LHCN-M2 (cell line): Measurements from ENCODE around the gene DQX1. TPM values are rescaled to one million over a fixed set of nuclear protein-coding genes. Genes with fewer than 3 reads are reported as not detected.

Experiments
- DNase-seq: peaks from one replicate; pipeline ENCODE4 v3.0.0-alpha.2; 2012; ENCODE audit warnings: low read depth
- total RNA-seq: library from RNA; depleted of rRNA; stranded (reverse); fragments of >200 nt; gene quantifications from 2 replicates; pipeline ENCODE4 v1.2.3, GENCODE V29; 2014

Gene DQX1
- total RNA-seq, 1 experiment from 2014 or later = not detected

GRCh38 chr2:74554820-74555531 is 28.9 kb upstream of the DQX1 start:
- peak; percentile 28 for DNase-seq

DNA sequence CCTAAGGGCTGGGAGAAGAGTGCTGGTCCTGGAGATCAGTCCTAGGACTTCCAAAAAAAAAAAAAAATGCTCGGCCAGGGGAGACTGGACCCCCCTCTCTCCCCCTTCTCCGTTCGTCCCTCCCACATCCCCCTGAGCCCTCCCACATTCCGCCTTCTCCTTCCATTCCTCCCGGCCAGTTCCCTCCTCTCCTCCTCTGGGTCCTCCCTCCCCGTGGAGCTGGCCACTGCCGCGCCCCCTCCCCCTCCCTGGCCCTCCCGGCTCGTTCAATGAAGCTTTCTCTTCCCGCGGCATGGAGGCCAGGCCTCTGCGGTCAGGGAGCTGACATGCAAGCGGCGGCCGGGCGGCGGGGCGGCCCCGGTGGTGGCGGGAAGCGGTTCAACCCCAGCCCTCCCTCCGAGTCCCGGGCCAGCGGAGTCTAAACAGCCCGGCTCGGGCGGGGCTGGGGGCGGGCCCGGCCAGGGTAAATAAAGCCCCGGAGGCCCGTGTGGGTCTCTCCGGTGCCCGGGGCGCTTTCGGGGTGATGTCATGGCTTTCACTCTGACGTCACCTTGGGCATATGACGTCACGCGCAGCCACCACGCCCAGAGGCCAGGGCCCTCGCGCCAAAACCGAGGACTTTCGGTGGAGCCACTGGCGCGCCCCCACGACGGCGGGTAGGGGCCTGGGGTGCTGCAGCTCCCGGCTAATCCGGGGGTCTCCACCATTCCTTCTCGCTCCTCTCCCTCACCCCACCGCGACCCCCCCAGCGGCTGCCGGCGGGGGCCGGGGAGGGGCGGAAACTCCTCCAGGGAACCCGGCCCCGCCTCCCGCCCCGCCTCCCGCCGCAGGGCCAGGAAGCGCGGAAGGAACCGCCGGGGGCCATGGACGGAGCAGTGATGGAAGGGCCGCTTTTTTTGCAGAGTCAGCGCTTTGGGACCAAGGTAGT is 28.1 kb upstream of the DQX1 start, which contains the start of the genes DOK1 and LOXL3:
DOK1 (plus strand) TSS at position 829 of the 928 bp plus-strand sequence; CDS start at position 864, 35 bp downstream.
LOXL3 (minus strand) TSS at position 51 of the 928 bp plus-strand sequence. CDS start 1,308 bp downstream, outside the sequence.
- peak; percentile 80 for DNase-seq

GRCh38 chr2:74552914-74553811 is 27.1 kb upstream of the DQX1 start:
- DNase-seq = peak; percentile 32

DNA sequence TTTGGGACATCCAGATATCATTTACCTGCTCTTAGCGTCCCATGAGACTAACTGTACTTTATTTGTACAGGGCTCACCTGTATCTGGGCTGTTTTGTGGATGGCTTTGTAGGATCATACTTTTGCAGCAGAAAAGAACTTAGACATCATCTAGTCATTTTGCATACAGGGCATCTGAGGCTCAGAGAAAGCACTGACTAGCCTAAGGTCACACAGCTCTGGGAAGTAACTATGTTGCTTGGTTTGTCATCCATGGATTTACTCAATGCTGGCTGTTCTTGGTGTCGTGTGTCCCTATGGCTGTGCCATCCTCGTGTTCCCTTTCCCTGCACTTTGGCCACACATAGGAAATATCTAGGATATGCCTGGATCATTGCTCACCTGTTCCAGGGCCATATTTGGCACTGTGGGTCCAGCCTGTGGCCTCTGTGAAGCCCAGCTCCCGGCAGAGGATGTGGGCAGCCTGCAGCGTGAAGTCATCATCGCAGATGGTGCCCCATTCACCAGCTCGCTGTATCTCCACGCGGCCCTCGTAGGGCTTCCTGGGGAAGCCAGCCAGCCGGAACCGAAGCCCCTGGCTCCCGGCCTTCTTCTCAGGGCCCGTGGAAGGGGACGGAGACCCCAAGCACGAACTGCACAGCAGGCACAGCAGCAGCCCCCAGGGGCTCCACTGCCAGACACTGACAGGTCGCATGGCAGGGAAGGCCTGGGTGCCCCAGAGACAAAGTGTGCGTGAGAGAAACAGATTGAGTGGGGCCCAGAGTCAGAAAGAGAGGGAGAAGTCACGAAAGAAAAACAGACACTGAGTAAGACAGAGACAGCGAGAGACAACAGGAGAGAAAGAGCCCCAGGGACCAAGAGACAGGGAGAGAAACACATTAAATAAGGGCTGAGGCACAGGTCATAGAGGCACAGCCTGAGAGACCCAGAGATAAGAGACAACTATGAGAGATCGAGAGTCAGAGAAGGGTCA is 26.2 kb upstream of the DQX1 start:
- no peak for DNase-seq

DNA sequence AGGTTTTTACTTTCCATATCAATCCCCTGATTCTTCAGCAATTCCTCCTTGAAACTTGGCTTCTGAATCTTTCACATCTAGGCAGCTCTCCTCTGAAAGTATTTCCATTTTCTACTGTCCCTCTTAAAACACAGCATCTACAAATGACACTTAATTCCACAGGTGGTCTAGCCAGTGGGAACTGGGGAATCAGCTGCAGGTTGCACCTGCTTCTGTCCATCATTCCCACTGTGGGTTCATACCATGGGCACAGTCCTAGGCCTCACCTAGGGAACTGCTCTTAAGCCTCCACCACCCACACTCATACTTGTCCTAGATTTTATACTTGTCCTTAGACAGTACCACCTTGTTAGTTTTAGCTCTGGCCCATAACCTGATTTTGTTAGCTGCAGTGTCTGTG is 25.5 kb upstream of the DQX1 start:
- no peak for DNase-seq

GRCh38 chr2:74550231-74550630 is 24.2 kb upstream of the DQX1 start:
- no peak for DNase-seq

DNA sequence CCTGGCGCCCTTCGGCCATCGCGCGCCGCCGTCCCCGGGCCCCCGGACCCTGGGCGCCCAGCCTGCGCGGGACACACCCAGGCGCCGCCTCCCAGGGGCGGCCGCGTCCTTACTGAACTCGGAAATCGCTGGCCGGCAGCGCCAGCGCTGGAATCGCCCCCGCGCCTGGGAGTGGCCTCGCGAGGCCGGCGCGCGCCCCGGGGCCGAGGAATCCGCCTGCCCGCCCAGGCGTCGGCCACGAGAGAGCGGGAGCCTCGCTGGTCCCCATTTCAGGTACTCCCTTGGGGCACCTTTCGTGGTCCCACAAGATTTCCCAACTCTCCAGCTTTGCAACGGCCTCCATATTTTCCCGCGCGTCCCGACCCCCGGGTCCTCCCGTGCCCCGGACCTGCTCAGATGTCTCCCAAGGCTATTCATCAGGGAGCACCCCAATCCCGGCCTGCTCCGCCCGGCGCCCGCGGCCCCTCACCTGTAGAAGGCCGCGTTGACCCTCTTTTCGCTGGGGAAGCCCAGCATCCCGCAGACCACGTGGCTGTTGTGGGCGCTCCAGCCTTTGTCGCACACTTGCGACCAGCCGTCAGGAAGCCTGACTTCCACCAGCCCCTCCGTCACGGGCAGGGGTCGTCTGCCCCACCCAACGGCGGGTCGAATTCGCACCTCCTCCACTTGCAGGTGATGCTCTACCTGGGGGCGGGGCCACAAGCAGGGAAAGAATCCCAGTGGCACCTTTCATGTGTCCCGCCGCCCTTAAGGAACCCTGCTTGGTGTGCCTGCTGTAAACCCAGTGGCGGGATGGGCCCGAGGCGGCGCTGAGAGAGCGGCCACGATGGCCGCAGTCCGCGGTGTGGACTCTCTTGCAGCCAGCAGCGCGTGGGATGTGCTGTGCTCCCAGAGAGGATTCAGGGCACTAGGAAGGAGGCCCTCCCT is 23.1 kb upstream of the DQX1 start:
- DNase-seq = peak; percentile 47

GRCh38 chr2:74548285-74548899 is 22.4 kb upstream of the DQX1 start:
- no peak for DNase-seq

GRCh38 chr2:74546004-74546403 is 20.0 kb upstream of the DQX1 start:
- DNase-seq = no peak

GRCh38 chr2:74544634-74545033 is 18.6 kb upstream of the DQX1 start:
- DNase-seq = no peak

DNA sequence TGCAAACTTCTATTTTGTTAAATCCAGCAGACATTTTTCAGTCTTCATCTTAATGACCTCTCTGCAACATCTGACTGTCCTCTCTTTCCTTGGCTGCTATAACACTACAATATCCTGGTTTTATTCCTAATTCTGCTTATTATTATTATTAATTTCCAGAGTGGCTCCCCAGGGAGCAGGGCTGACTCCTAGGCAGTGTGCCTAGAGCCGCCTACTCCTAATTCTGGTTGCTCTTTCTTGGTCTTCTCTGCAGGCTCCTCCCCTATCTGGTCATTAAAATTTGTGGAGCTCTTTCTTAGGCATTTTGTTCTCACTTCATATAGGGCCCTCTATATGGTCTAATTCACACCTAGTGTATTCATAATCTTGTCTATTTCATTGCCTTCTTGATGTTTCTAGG is 16.9 kb upstream of the DQX1 start:
- DNase-seq = no peak

GRCh38 chr2:74540291-74540690 is 14.3 kb upstream of the DQX1 start:
- DNase-seq = no peak

GRCh38 chr2:74538881-74539339 is 12.9 kb upstream of the DQX1 start:
- no peak for DNase-seq

GRCh38 chr2:74537140-74537539 is 11.1 kb upstream of the DQX1 start:
- DNase-seq = no peak

DNA sequence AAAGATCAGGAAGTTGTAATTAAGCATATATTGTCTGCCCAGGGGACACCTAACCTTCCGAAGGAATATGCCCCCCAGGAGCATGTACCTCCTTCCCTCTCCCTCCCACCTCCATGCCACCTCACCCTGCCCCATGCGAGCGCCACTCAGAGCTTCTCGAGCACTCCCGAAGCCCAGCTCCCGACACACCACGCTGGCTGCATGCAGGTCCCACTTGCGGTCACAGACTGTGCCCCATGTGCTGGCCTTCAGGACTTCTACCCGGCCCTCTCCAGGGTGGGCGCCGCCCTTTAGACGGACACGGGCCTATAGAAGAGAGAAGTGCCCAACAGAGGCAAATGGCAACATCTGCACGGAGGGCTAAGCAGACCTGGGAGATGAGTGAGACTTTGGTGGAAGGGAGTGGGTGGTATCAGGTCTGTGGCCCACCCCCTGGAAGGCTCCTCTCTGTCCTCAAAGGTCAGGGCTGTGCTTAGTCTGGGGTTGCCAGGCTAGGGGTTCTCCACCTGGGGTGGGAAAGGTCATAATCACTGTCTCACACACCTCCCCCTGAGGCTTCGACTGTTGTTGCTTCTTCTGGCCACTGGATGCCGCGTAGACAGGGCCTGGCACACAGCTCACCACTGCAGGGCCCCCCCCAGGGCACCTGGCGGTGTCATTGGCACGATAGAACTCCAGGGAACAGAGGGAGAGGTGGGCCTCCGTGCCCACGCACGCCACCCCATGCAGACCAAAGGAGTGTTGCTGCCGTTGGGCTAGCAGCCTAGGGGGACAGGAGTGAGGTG is 10.3 kb upstream of the DQX1 start:
- DNase-seq = no peak

DNA sequence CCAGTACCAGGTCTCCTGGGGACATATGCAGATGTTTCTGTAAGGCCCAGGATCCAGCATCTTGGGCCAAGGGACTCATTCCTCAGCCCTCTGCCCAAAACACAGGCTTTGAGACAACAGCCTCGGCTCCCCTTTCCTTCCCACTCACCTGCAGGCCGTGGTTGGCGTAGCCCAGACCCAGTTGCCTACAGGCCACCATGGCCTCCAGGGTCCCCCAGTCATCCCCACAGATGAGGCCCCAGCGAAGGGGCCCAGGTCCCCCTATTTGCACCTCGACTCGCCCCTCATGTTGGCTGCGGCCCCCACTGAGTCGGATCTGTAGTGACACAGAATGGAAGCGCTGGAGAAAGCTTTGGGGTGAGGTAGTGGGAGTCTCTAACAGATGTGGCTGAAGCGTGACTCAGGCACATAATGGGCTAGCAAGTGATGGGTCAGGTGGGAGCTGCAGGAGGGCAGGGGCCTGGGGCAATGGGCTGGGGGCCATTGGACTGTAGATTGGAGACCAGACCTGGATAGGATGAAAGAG is 9.5 kb upstream of the DQX1 start:
- no peak for DNase-seq

DNA sequence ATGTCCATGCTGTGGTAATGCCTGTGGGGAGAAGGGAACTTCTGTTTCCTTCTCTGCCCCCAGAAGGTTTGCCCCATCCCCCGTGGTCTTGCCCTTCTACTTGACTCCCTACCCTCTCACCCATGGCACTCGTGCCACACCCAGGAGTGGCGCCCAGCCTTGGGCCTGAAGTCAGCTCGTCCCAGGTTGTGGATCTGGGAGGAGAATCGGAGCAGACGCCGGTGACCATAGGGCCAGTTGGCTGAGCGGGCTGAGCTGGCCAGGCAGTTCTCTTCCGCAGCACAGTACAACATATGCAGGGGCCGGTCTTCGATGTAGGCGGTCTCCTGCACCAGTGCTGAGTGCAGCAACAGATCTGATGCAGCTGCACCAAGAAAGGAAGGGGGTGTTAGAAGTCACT is 8.4 kb upstream of the DQX1 start:
- DNase-seq = no peak

- DNase-seq = no peak
Measured at GRCh38 chr2:74533464-74533863, 7.4 kb upstream of the DQX1 start.
